Measurements from ENCODE around the gene MOCS1. TPM values are rescaled to one million over a fixed set of nuclear protein-coding genes. Genes with fewer than 3 reads are reported as not detected.
"Not testable (repeated sequence)": the region's sequence is repeated elsewhere in the genome, so short reads cannot be mapped to it uniquely, and the experiment has no call there.

Gene MOCS1
- total and polyA plus RNA-seq, 12 donors, result 15.9 to 40.0 (median 20.9) TPM

DNA sequence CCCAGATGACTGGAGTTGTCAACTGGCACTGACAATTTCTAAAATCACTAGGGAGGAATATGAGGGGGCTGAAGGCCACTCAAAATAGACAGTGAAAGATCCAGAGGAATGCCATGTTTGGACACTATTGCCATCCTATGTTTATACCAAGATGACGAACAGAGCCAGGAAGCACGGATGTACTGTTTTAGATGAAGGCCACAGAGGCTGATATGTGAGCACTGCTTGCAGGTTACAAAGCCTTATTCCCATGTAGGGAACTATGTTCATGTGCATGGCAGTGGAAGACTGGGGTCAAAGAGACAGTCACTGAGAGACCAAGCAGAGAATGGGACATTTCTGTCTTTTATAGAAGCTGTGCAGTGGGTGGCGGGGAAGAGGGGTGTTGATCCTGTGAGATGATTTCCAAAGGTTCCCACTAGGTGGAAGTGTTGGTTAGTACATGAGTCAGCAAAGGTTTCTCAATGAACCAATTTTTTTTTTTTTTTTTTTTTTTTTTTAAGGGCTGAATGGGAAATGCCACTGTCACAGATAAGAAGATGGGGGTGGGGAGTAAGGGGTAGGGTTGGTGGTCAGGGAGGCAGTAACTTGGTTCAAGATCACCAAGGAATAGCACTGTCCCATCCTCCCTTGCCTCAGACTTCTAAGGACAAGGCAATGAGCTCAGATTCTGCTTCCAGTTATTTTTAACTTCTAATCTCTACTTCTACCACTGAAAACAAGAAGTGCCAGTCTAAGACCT is 46.7 kb upstream of the MOCS1 start:
- 44 to 57% methylated on average over 3 of the region's 3 CpGs for WGBS, 2 donors

DNA sequence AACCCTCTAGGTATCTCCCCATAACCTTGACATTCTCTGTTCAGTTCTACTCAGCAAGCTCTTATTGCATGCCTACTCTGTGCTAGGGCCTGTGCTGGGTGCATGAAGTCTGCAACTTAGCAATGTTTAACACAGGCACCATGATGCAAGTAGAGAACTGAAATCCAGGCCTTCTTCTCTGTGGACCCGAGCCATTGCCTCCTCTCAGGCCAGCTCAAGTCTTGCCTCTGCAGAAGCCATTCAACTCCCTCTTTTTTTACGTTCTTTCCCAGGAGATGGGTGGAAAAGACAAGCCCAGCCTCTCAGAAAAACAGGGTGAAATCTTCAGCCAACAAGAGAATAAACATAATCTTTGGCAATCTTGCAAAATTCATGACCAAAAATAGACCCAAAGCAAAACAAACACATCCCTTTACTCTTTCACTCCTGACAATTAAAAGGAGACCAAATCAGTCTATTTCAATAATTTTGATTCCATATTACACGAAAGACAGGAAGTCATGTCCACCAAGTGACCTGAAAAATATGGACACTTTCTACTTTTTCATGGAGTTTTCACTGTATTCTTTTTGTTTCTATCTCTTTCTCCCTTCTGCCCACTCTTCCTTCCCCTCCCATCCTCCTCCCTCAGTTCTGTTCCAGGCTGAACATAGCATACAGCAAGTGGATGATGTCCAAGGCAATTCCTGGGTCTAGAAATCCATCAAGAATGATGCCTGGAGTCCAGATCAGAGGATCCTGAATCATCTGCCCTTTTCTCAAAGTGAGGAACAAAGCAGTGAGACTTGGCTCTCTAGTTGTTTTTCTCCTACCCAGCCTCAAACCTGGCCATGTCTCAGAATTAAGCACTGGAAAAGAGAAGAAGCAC is 45.4 kb upstream of the MOCS1 start:
- DNase-seq, result no peak
- H3K27ac ChIP-seq, result peak overlapping the region in 3 of 10 donors; percentile 18 to 51 (median 25)
- TF ChIP-seq, protein P1, sequence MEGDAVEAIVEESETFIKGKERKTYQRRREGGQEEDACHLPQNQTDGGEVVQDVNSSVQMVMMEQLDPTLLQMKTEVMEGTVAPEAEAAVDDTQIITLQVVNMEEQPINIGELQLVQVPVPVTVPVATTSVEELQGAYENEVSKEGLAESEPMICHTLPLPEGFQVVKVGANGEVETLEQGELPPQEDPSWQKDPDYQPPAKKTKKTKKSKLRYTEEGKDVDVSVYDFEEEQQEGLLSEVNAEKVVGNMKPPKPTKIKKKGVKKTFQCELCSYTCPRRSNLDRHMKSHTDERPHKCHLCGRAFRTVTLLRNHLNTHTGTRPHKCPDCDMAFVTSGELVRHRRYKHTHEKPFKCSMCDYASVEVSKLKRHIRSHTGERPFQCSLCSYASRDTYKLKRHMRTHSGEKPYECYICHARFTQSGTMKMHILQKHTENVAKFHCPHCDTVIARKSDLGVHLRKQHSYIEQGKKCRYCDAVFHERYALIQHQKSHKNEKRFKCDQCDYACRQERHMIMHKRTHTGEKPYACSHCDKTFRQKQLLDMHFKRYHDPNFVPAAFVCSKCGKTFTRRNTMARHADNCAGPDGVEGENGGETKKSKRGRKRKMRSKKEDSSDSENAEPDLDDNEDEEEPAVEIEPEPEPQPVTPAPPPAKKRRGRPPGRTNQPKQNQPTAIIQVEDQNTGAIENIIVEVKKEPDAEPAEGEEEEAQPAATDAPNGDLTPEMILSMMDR (IDR thresholded peaks at IDR 0.05), result no peak

More for the DNA sequence above, 46.7 kb upstream of the MOCS1 start:
- peak in 1 of 2 donors; percentile 47 for DNase-seq
- TF ChIP-seq, protein P1 (IDR thresholded peaks at IDR 0.05), result peak in 8 of 9 donors; percentile 18 to 64 (median 49)
- Histone ChIP-seq H3K36me3 (no peaks in the 10 kb centered on the region), H3K9me3 (no peaks in the 10 kb centered on the region), H3K4me3 (no peak overlapping the region), H3K27me3 (peaks cover 0 to 5% (median 0%) of the 10 kb centered on the region in 7 donors), H3K4me1 (peaks cover 0 to 23% (median 4%) of the 10 kb centered on the region in 9 donors), H3K27ac (peak overlapping the region in 4 of 10 donors; percentile 10 to 31 (median 22))
- intact Hi-C loops (cut with DNase I), result loop anchor here (1.0 to 10.0 kb wide), 11 partner anchors 324 to 1044 kb away; partner anchors contain the start of gene LRFN2 (in 1 of the 10)
- ATAC-seq, result peak; percentile 50 to 85 (median 78)

DNA sequence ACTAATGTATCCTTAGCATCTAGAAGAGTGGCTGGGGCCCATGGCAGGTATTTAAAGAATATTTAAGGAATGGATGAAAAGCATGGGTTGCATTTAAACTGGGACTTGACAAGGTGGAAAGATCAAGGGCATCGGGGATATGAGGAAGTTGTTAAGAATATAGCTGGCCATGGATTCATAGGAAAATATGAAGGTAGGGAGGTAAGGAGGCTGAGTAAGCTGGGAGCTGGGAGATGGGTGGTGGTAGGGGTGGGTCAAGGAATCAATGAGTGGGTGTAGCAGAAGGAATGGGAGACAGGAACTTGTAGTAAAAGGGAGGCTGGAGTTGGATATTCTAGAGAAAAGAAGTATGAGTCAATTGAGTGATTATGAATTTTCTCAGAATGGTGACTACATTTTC is 44.0 kb upstream of the MOCS1 start:
- DNase-seq (no peak), ATAC-seq (no peak)
- Histone ChIP-seq H3K9me3 (no peaks in the 10 kb centered on the region), H3K36me3 (no peaks in the 10 kb centered on the region), H3K27me3 (peaks cover 0 to 5% (median 0%) of the 10 kb centered on the region in 7 donors), H3K27ac (no peak overlapping the region), H3K4me3 (no peak overlapping the region), H3K4me1 (peaks cover 0 to 23% (median 4%) of the 10 kb centered on the region in 9 donors)
- intact Hi-C loops (cut with DNase I), result no loop called here
- 86 to 93% methylated on average over 1 of the region's 1 CpG for WGBS, 2 donors
- TF ChIP-seq, protein P1 (IDR thresholded peaks at IDR 0.05), result no peak

More for the DNA sequence above, 45.4 kb upstream of the MOCS1 start:
- H3K27me3 ChIP-seq, result peaks cover 0 to 5% (median 0%) of the 10 kb centered on the region in 7 donors
- no peaks in the 10 kb centered on the region for H3K36me3 ChIP-seq
- no peaks in the 10 kb centered on the region for H3K9me3 ChIP-seq
- WGBS, 2 donors, result 36 to 46% methylated on average over 3 of the region's 3 CpGs
- intact Hi-C loops (cut with DNase I), result loop anchor here in 9 of 10 donors (5.0 to 10.0 kb wide), 9 partner anchors 325 to 1045 kb away; partner anchors contain the start of gene LRFN2 (in 1 of the 9)
- no peak overlapping the region for H3K4me3 ChIP-seq
- ATAC-seq, result peak in 4 of 8 donors; percentile 26 to 63 (median 36)
- peaks cover 0 to 23% (median 4%) of the 10 kb centered on the region in 9 donors for H3K4me1 ChIP-seq

DNA sequence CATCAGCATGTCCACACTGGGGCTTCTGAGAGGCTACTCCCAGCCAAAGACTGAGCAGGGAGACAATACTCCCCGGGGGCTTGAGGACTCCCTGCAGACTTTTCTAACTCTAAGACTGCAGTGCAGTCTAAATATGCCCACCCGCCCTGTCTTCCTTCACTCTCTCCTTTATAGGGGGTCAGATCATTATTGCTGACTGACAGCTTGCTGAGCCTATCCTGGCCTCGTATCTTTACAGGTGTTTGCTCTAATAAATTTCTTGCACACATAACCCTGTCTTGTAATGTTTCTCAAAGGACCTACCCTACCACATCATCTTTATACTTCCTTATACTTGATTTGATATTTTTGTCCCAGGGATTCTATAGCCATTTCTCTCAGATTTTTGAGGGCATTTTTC is 39.4 kb upstream of the MOCS1 start:
- H3K27ac ChIP-seq, result no peak overlapping the region
- 67 to 68% methylated on average over 3 of the region's 3 CpGs for WGBS, 2 donors
- ATAC-seq (no peak), DNase-seq (no peak)
- peaks cover 0 to 9% (median 0%) of the 10 kb centered on the region in 7 donors for H3K27me3 ChIP-seq
- TF ChIP-seq, protein P1 (IDR thresholded peaks at IDR 0.05), result no peak
- peaks cover 0 to 2% (median 0%) of the 10 kb centered on the region in 9 donors for H3K4me1 ChIP-seq
- no peaks in the 10 kb centered on the region for H3K9me3 ChIP-seq
- no peaks in the 10 kb centered on the region for H3K36me3 ChIP-seq
- intact Hi-C loops (cut with DNase I), result no loop called here
- H3K4me3 ChIP-seq, result no peak overlapping the region

DNA sequence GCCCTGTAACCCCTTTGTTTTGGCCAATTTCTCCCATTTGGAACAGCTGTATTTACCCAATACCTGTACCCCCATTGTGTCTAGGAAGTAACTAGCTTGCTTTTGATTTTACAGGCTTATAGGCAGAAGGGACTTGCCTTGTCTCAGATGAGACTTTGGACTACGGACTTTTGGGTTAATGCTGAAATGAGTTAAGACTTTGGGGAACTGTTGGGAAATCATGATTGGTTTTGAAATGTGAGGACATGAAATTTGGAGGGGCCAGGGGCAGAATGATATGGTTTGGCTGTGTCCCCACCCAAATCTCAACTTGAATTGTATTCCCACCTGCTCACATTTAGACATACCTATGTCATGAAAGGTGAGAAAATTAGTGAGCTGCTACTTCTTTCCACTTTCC is 38.5 kb upstream of the MOCS1 start:
- intact Hi-C loops (cut with DNase I), result not testable (repeated sequence)

DNA sequence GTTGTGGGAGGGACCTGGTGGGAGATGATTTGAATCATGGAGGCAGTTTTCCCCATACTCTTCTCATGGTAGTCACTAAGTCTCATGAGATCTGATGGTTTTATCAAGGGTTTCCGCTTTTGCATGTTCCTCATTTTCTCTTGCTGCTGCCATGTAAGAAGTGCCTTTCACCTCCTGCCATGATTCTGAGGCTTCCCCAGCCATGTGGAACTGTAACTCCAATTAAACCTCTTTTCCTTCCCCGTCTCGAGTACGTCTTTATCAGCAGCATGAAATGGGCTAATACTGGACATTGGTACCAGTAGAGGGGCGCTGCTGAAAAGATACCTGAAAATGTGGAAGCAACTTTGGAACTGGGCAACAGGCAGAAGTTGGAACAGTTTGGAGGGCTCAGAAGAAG is 36.9 kb upstream of the MOCS1 start:
- H3K27ac ChIP-seq; H3K36me3 ChIP-seq; DNase-seq; H3K27me3 ChIP-seq; H3K4me3 ChIP-seq; H3K9me3 ChIP-seq; ATAC-seq; H3K4me1 ChIP-seq; intact Hi-C loops (cut with DNase I): not testable (repeated sequence)
- WGBS, 2 donors, result 89% methylated on average over 5 of the region's 5 CpGs

More for the DNA sequence above, 38.5 kb upstream of the MOCS1 start:
- 90 to 93% methylated on average over 1 of the region's 1 CpG for WGBS, 2 donors
- ATAC-seq, H3K27me3 ChIP-seq, H3K9me3 ChIP-seq, H3K4me3 ChIP-seq, DNase-seq, H3K36me3 ChIP-seq, H3K27ac ChIP-seq, H3K4me1 ChIP-seq: not testable (repeated sequence)
